Measurements from ENCODE around the gene KCNC2.
A peak's percentile ranks its signal among the peaks of the same experiment; 100 is the strongest.

The KCNC2 gene

DNA sequence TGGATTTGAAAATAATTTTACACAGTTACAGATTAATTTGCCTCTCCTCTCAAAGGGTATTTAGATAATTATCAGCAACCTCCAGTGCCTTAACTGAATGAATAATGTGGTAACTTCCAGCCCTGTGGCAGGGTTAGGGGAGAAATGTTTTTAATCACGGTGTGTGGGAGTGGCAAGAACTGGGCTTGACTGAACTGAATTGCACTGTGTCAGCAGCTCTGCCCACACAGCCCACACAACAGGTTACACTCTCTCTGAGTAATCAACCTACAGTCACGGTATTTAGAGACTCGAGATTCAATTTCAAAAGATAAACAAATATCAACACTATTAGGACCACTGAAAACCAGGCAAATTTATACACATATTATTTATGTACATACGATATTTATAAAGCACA is 198.5 kb downstream of the KCNC2 start:
- TF ChIP-seq POLR2AphosphoS5 (IDR thresholded peaks at IDR 0.05; ENCODE audit: low read depth, low read length) (0 out of 2 replicates have a peak, but pooled peaks have one; percentile 24), FOXP2 (optimal IDR thresholded peaks at IDR 0.05; ENCODE audit: borderline replicate concordance, extremely low read depth, extremely low read length, insufficient read depth) (peak; percentile 32), SIN3A (IDR thresholded peaks at IDR 0.05; ENCODE audit: borderline replicate concordance, insufficient read depth, low read length) (no peak)

- no peak for TF ChIP-seq POLR2AphosphoS5 (IDR thresholded peaks at IDR 0.05; ENCODE audit: low read depth, low read length)
- TF ChIP-seq SIN3A (IDR thresholded peaks at IDR 0.05; ENCODE audit: borderline replicate concordance, insufficient read depth, low read length): no peak
- no peak for TF ChIP-seq FOXP2 (optimal IDR thresholded peaks at IDR 0.05; ENCODE audit: borderline replicate concordance, extremely low read depth, extremely low read length, insufficient read depth)
Observed at GRCh38 chr12:75007133-75007532, 202.5 kb downstream of the KCNC2 start.

DNA sequence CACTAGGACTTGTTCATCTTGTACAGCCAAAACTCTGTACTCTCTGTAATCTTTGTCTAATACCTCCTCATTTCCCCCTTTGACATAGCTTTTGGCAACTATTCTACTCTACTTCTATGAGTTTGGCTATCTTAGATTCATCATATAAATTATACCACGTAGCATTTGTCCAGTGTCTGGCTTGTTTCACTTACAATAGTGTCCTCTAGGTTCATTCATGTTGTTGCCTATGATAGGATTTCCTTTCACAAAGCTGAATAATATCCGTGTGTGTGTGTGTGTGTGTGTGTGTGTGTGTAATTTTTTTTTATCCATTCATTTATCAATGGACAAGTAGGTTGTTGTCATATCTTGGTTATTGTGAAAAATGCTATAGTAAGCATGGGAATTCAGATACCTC is 209.5 kb downstream of the KCNC2 start:
- TF ChIP-seq REST (IDR thresholded peaks at IDR 0.05; ENCODE audit: insufficient read depth in 1 of 2, low read depth in 2 of 2, low read length in 2 of 2) (no peak), SIN3A (IDR thresholded peaks at IDR 0.05; ENCODE audit: borderline replicate concordance, insufficient read depth, low read length) (no peak), POLR2AphosphoS5 (IDR thresholded peaks at IDR 0.05; ENCODE audit: low read depth, low read length) (no peak), FOXP2 (optimal IDR thresholded peaks at IDR 0.05; ENCODE audit: borderline replicate concordance, extremely low read depth, extremely low read length, insufficient read depth) (no peak), TAF1 (IDR thresholded peaks at IDR 0.05; ENCODE audit: borderline replicate concordance, insufficient read depth, low read length) (no peak)

DNA sequence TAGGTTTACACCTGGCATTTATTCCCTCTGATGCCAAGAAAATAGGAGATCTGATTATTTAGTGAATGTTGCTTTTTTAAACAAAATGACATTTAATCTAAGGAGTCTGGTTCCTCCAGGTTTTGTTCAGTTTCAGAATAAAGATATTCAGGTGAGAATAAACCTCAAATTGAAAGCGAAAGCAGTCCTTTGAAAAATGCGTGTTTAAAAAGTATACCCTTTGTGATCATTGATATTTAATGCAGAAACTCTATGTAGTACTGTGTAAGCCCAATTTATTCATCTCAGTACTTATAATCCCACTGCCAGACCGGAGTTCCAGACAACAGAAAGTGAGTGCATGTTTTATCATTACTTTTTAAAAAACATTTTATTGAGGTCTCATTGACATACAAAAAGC is 210.2 kb downstream of the KCNC2 start:
- no peak for TF ChIP-seq POLR2AphosphoS5 (IDR thresholded peaks at IDR 0.05; ENCODE audit: low read depth, low read length)
- TF ChIP-seq TAF1 (IDR thresholded peaks at IDR 0.05; ENCODE audit: borderline replicate concordance, insufficient read depth, low read length): no peak
- no peak for TF ChIP-seq FOXP2 (optimal IDR thresholded peaks at IDR 0.05; ENCODE audit: borderline replicate concordance, extremely low read depth, extremely low read length, insufficient read depth)
- no peak for TF ChIP-seq REST (IDR thresholded peaks at IDR 0.05; ENCODE audit: insufficient read depth in 1 of 2, low read depth in 2 of 2, low read length in 2 of 2)
- no peak for TF ChIP-seq SIN3A (IDR thresholded peaks at IDR 0.05; ENCODE audit: borderline replicate concordance, insufficient read depth, low read length)
